ENCODE data around the gene SIDT2.

Gene SIDT2

DNA sequence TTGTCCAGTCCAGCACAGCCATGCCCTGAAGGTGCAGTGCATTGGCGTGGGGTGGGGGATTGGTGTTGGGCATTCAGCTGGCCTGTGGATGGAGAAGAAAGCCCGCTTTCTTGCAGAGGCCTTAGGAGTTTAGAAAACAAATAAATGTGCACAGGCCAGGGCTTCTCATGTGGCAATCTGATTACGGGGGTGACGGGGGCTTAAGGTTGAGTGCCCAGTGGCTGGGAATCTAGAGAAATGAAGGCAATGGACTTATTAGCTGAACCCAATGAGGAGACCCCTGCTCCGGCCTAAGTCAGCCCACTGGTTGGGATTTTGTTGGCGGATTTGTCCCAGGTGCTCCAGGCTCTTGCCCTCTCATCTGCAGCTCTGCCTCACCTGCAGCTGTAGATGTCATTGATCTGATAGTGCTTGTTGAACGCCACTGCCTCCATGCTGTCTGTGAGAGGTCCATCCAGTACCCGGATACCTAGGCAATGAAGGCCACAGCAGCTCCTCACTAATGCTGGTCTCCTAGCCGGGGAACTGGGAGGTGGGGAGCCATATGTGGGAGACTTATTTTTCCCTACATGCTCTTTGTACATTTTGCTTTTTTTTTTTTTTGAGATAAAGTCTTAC is 47.1 kb downstream of the SIDT2 start:
- no peak overlapping the region for H3K9ac ChIP-seq
- no peaks in the 10 kb centered on the region for H3K9me3 ChIP-seq (ENCODE audit: control insufficient read depth, low read length)
- no peak overlapping the region for H3K4me2 ChIP-seq (ENCODE audit: low read length)
- no peaks in the 10 kb centered on the region for H3K36me3 ChIP-seq (ENCODE audit: control insufficient read depth, insufficient read depth, low read length)
- H3K27ac ChIP-seq, result no peak overlapping the region
- TF ChIP-seq, protein P1, sequence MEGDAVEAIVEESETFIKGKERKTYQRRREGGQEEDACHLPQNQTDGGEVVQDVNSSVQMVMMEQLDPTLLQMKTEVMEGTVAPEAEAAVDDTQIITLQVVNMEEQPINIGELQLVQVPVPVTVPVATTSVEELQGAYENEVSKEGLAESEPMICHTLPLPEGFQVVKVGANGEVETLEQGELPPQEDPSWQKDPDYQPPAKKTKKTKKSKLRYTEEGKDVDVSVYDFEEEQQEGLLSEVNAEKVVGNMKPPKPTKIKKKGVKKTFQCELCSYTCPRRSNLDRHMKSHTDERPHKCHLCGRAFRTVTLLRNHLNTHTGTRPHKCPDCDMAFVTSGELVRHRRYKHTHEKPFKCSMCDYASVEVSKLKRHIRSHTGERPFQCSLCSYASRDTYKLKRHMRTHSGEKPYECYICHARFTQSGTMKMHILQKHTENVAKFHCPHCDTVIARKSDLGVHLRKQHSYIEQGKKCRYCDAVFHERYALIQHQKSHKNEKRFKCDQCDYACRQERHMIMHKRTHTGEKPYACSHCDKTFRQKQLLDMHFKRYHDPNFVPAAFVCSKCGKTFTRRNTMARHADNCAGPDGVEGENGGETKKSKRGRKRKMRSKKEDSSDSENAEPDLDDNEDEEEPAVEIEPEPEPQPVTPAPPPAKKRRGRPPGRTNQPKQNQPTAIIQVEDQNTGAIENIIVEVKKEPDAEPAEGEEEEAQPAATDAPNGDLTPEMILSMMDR (IDR thresholded peaks at IDR 0.05), result no peak
- no peaks in the 10 kb centered on the region for H3K27me3 ChIP-seq (ENCODE audit: control insufficient read depth, insufficient read depth, low read length)
- H3K79me2 ChIP-seq, result peaks cover 2% of the 10 kb centered on the region
- H2AFZ ChIP-seq, result no peak overlapping the region
- no peak overlapping the region for H3K4me3 ChIP-seq (ENCODE audit: low read depth, low read length)
- H3K4me1 ChIP-seq, result peaks cover 14% of the 10 kb centered on the region

DNA sequence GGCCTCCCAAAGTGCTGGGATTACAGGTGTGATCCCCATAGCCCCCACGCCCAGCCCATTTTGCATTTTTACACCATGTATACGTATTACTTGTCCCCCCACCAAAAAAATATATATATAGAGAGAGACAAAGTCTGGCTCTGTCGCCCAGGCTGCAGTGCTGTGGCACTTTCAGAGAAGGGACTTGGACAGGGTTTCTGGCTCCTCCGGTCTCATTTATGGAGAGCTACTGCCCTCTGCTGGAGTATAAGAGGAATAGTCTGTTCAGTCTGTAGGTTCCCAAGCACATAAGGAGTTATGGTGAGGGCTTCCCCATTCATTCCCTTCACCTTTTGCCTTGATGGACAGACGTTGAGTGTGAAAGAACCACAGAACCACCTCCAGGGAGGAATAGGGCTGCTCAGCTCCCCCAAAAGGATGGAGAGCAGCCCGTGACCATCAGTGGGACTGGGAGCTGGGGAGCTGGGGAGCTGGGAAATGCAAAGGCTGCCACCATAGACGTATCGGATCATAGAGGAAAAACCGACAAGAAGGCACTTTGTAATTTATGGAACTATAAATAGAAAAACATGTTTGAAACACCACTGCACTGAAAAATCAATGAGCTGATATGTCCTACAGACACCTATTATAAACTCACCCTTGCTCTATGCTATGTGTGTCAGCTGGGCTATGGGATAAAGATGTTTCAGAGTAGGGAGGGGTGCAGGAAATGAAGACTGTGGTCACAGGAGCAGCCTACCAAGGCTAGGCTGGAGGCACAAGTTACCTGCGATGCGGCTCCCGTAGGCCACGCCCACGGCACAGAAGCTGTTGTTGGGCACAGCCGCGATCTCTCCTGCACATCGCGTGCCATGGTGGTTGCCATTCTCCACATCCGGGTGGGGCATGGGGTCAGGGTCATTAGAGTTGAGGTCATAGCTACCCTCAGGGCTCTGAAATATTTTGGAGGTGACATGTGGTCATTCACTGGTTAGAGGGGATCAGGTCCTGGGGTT is 48.1 kb downstream of the SIDT2 start:
- peaks cover 5% of the 10 kb centered on the region for H3K4me1 ChIP-seq

DNA sequence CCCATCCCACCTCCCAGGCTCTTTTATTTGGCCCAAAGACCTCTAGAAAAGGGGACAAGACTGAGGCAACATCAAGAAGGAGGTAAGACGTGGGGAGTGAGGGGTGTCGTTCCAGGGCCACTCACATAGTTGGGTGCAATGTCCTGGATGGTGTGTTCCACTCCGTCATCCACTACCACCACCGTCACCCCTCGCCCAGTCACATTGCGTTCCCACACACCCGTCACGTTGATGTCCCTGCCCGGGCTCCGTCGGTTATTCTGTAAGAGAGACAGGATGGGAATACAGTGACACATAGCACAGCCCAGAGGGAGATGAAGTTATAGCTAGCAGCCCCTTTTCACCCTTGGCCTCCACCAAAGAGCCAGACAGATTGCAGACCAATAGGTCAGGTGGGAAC is 49.5 kb downstream of the SIDT2 start:
- Histone ChIP-seq H3K79me2 (peaks cover 3% of the 10 kb centered on the region), H2AFZ (no peak overlapping the region), H3K4me3 (ENCODE audit: low read depth, low read length) (no peak overlapping the region), H3K4me1 (no peaks in the 10 kb centered on the region), H3K4me2 (ENCODE audit: low read length) (no peak overlapping the region), H3K9ac (no peak overlapping the region), H3K9me3 (ENCODE audit: control insufficient read depth, low read length) (no peaks in the 10 kb centered on the region), H3K27ac (no peak overlapping the region), H3K36me3 (ENCODE audit: control insufficient read depth, insufficient read depth, low read length) (no peaks in the 10 kb centered on the region), H3K27me3 (ENCODE audit: control insufficient read depth, insufficient read depth, low read length) (no peaks in the 10 kb centered on the region)
- TF ChIP-seq, protein P1 (IDR thresholded peaks at IDR 0.05), result no peak

More for the DNA sequence above, 48.1 kb downstream of the SIDT2 start:
- Histone ChIP-seq H3K9me3 (ENCODE audit: control insufficient read depth, low read length) (no peaks in the 10 kb centered on the region), H2AFZ (no peak overlapping the region), H3K79me2 (peaks cover 3% of the 10 kb centered on the region), H3K36me3 (ENCODE audit: control insufficient read depth, insufficient read depth, low read length) (no peaks in the 10 kb centered on the region), H3K27me3 (ENCODE audit: control insufficient read depth, insufficient read depth, low read length) (no peaks in the 10 kb centered on the region), H3K27ac (no peak overlapping the region), H3K4me2 (ENCODE audit: low read length) (no peak overlapping the region), H3K9ac (no peak overlapping the region), H3K4me3 (ENCODE audit: low read depth, low read length) (no peak overlapping the region)
- TF ChIP-seq, protein P1 (IDR thresholded peaks at IDR 0.05), result peak; percentile 62

DNA sequence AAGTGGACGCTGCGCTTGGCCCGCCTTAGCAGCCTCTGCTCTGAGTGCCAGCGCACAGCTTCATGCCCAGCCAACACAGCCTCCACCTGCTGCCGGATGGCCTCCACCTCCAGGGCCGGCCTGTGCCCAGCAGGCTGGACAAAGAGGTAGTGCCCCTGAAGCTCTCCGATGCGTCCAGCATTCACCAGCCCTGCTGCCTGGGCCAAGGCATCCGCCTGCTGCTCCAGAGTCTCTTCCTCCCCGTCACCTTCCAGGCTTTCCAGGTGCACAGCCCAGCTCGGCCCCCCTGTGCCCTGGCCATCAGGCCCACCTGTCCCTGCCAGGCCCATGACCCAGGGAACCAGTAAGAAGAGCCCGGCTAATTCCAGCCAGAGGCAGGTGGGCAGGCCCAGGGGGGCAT is 50.9 kb downstream of the SIDT2 start:
- H3K79me2 ChIP-seq, result peaks cover 3% of the 10 kb centered on the region
- TF ChIP-seq, protein P1 (IDR thresholded peaks at IDR 0.05), result no peak
- H2AFZ ChIP-seq, result no peak overlapping the region
- no peak overlapping the region for H3K4me2 ChIP-seq (ENCODE audit: low read length)
- no peak overlapping the region for H3K27ac ChIP-seq
- H3K36me3 ChIP-seq (ENCODE audit: control insufficient read depth, insufficient read depth, low read length), result no peaks in the 10 kb centered on the region
- H3K27me3 ChIP-seq (ENCODE audit: control insufficient read depth, insufficient read depth, low read length), result no peaks in the 10 kb centered on the region
- no peak overlapping the region for H3K4me3 ChIP-seq (ENCODE audit: low read depth, low read length)
- no peaks in the 10 kb centered on the region for H3K4me1 ChIP-seq
- H3K9me3 ChIP-seq (ENCODE audit: control insufficient read depth, low read length), result no peaks in the 10 kb centered on the region
- H3K9ac ChIP-seq, result no peak overlapping the region
